Parathyroid adenoma (tissue), 2 donors: ENCODE measurements around the gene KRTAP13-3.

Experiments used
- H2AFZ ChIP-seq: fragments of 300-600 bp; sonication (generic); one replicate; pipeline ENCODE4 v1.7.0; 2017; ENCODE audit warnings: antibody characterized with exemption, mild to moderate bottlenecking
- H3K27ac ChIP-seq: fragments of 300-600 bp; sonication (generic); one replicate; pipeline ENCODE4 v1.7.0; 2017
- H3K27me3 ChIP-seq: fragments of 300-600 bp; sonication (generic); one replicate; pipeline ENCODE4 v1.7.0; 2017; ENCODE audit warnings: low read length; ENCODE audit not compliant: control insufficient read depth, insufficient read depth
- H3K36me3 ChIP-seq: fragments of 300-600 bp; sonication (generic); one replicate; pipeline ENCODE4 v1.7.0; 2017; ENCODE audit warnings: low read length; ENCODE audit not compliant: control insufficient read depth, insufficient read depth
- H3K4me1 ChIP-seq: fragments of 300-600 bp; sonication (generic); one replicate; pipeline ENCODE4 v1.7.0; 2017; ENCODE audit warnings: control low read depth
- H3K4me2 ChIP-seq: fragments of 300-600 bp; sonication (generic); one replicate; pipeline ENCODE4 v1.7.0; 2017; ENCODE audit warnings: low read length
- H3K4me3 ChIP-seq: fragments of 300-600 bp; sonication (generic); one replicate; pipeline ENCODE4 v1.7.0; 2017; ENCODE audit warnings: low read depth, low read length
- H3K79me2 ChIP-seq: fragments of 300-600 bp; sonication (generic); one replicate; pipeline ENCODE4 v1.7.0; 2017; ENCODE audit warnings: control low read depth
- H3K9ac ChIP-seq: fragments of 300-600 bp; sonication (generic); one replicate; pipeline ENCODE4 v1.7.0; 2017; ENCODE audit warnings: mild to moderate bottlenecking
- H3K9me3 ChIP-seq: fragments of 300-600 bp; sonication (generic); one replicate; pipeline ENCODE4 v1.7.0; 2017; ENCODE audit warnings: low read length; ENCODE audit not compliant: control insufficient read depth
- CTCF ChIP-seq: fragments of 300-600 bp; sonication (generic); IDR thresholded peaks from one replicate; pipeline ENCODE4 v1.7.0; 2017; ENCODE audit warnings: antibody characterized with exemption, mild to moderate bottlenecking
- donor health status: primary hyperparathyroidism.

The KRTAP13-3 gene

DNA sequence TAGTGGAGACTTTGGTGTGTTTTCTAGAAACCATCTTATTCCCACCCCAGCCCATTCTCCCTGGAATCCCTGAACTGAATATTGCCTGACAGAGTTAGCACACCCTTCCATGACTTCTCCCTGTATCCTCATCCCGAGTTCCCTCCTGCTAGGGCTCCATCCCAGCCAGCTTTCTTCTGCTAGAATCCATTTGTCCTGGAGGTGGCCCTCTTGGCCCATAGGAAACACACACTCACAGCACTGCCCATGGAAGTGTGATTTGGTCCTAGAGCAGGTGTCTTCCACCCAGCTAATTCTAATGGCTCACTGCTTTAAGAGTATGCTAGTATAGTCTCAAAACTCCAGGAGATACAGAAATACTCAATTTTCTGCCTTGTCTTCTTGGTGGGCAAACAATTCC lies 18.5 kb upstream of the KRTAP13-3 start:
- H3K9ac ChIP-seq = no peak overlapping the region
- H3K36me3 ChIP-seq = no peaks in the 10 kb centered on the region
- no peak overlapping the region for H3K27ac ChIP-seq
- no peaks in the 10 kb centered on the region for H3K9me3 ChIP-seq
- H3K4me2 ChIP-seq = no peak overlapping the region
- H3K27me3 ChIP-seq = no peaks in the 10 kb centered on the region
- H2AFZ ChIP-seq = no peak overlapping the region
- no peak for TF ChIP-seq CTCF
- H3K4me1 ChIP-seq = no peaks in the 10 kb centered on the region
- no peak overlapping the region for H3K4me3 ChIP-seq
- no peaks in the 10 kb centered on the region for H3K79me2 ChIP-seq

DNA sequence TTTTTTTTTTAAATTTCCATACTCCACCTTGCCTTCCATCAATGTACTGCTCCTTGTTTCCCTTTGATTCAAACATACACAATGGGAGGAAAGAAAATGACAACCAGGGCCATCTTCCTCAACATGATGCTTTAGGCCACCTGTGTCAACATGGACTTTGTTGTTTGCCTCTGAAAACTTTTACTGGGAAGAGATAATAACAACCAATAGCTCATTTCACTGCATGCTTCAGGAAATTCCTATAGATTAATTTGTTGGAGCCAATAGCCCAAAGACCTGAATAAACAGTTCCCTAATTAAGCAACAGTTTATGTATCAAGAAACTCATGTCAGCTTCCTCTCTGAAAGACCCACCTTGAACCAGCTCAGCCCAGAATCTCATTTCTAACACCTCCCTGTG lies 17.5 kb upstream of the KRTAP13-3 start:
- no peaks in the 10 kb centered on the region for H3K36me3 ChIP-seq
- H3K27me3 ChIP-seq = no peaks in the 10 kb centered on the region
- H3K4me2 ChIP-seq = no peak overlapping the region
- no peak overlapping the region for H3K4me3 ChIP-seq
- H3K4me1 ChIP-seq = no peaks in the 10 kb centered on the region
- TF ChIP-seq CTCF = no peak
- no peak overlapping the region for H3K27ac ChIP-seq
- H3K79me2 ChIP-seq = no peaks in the 10 kb centered on the region
- H3K9ac ChIP-seq = no peak overlapping the region
- no peak overlapping the region for H2AFZ ChIP-seq
- no peaks in the 10 kb centered on the region for H3K9me3 ChIP-seq

DNA sequence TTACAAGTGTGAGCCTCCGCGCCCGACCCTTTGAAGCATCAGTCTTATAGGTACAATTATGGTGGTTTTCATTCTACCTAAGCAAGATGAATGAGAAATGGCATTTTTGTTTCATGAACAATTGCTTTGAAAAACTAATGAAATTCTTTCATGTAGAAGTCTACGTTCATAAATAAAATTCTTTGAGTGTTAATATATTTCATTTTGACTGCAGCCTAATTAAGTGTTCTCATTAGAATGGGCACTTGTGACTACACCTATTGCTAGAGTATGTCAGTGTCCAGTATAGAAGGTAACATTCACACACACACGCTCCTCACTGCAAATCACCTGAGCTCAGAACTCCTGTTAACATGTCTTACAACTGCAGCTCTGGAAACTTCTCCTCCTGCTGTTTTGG lies 14.2 kb upstream of the KRTAP13-3 start, which contains the start of gene KRTAP15-1:
KRTAP15-1 (plus strand) TSS at position 301 of the 400 bp plus-strand sequence; CDS start at position 354, 53 bp downstream.
- Histone ChIP-seq H3K4me2 (no peak within 1 kb of the TSS), H3K27me3 (no peaks in the 10 kb centered on the region), H3K4me1 (no peaks in the 10 kb centered on the region), H3K36me3 (no peaks in the 10 kb centered on the region), H3K4me3 (no peak within 1 kb of the TSS), H3K79me2 (no peaks in the 10 kb centered on the region), H3K9ac (no peak within 1 kb of the TSS), H2AFZ (no peak within 1 kb of the TSS), H3K27ac (no peak within 1 kb of the TSS), H3K9me3 (no peaks in the 10 kb centered on the region)
- TF ChIP-seq CTCF = no peak

DNA sequence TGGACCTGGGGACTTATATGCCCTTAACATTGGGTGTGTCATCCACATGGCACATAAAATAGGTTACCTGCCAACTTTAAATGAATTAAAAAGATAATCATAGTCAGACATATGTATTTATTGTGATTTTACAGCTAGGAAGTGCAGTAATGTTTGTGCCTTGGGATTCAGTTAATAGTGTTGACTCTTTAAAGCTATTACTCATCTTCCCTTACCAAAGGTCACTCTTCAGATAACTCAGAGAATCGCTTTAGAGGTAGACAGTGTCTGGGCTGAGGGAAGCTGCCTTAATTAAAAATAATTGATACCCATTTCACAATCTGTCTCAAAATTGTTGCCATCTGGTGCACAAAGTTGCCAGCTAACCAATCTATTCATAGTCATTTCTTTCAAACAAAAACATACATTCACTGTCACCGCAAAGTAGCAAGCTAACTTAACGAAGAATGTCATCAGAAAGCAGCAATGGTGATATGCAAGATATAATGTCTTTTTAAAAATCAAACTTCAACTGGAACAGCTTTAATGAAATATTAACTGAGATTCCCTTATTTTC lies 11.4 kb upstream of the KRTAP13-3 start:
- H3K9me3 ChIP-seq = no peaks in the 10 kb centered on the region
- no peaks in the 10 kb centered on the region for H3K36me3 ChIP-seq
- H3K4me3 ChIP-seq = no peak overlapping the region
- H3K9ac ChIP-seq = no peak overlapping the region
- TF ChIP-seq CTCF = no peak
- H2AFZ ChIP-seq = no peak overlapping the region
- no peaks in the 10 kb centered on the region for H3K4me1 ChIP-seq
- no peak overlapping the region for H3K4me2 ChIP-seq
- no peaks in the 10 kb centered on the region for H3K27me3 ChIP-seq
- H3K27ac ChIP-seq = no peak overlapping the region
- H3K79me2 ChIP-seq = no peaks in the 10 kb centered on the region

GRCh38 chr21:30434033-30434631 lies 8.4 kb upstream of the KRTAP13-3 start:
- no peaks in the 10 kb centered on the region for H3K27me3 ChIP-seq
- H3K79me2 ChIP-seq = no peaks in the 10 kb centered on the region
- H3K9me3 ChIP-seq = no peaks in the 10 kb centered on the region
- H3K36me3 ChIP-seq = no peaks in the 10 kb centered on the region
- H3K27ac ChIP-seq = no peak overlapping the region
- H2AFZ ChIP-seq = no peak overlapping the region
- no peak overlapping the region for H3K9ac ChIP-seq
- H3K4me2 ChIP-seq = no peak overlapping the region
- no peak for TF ChIP-seq CTCF
- no peaks in the 10 kb centered on the region for H3K4me1 ChIP-seq
- H3K4me3 ChIP-seq = no peak overlapping the region
